Testis (tissue), 3 donors: Measurements from ENCODE around the gene QSOX1. TPM values are rescaled to one million over a fixed set of nuclear protein-coding genes. Genes with fewer than 3 reads are reported as not detected.

ENCODE experiments used
- DNase-seq: peaks from one replicate; pipeline ENCODE4 v3.0.0-alpha.2; 2019
- H3K27ac ChIP-seq, 2 donors: fragments of 200-600 bp; sonication (generic); one replicate each; pipeline ENCODE4 v1.5.1; 2019
- H3K27me3 ChIP-seq: fragments of 200-600 bp; sonication (generic); one replicate; pipeline ENCODE4 v1.5.1; 2019
- H3K36me3 ChIP-seq: fragments of 200-600 bp; sonication (generic); one replicate; pipeline ENCODE4 v1.5.1; 2017; ENCODE audit warnings: low read depth; ENCODE audit errors: missing control alignments
- H3K4me1 ChIP-seq: fragments of 200-600 bp; sonication (generic); one replicate; pipeline ENCODE4 v1.5.1; 2019
- H3K4me3 ChIP-seq, 2 donors: fragments of 200-600 bp; sonication (generic); one replicate each; pipeline ENCODE4 v1.5.1; 2017 to 2019
- H3K9me3 ChIP-seq: fragments of 200-600 bp; sonication (generic); one replicate; pipeline ENCODE4 v1.5.1; 2017
- CTCF ChIP-seq, 3 experiments: fragments of 450-650 bp in 2 of 3; fragments of 200-600 bp in 1 of 3; sonication (generic) in 1 of 3; IDR thresholded peaks; one replicate each; pipeline ENCODE4 v1.5.1; 2016 to 2019; ENCODE audit warnings: antibody characterized with exemption in 3 of 3, mild to moderate bottlenecking in 2 of 3, moderate library complexity in 1 of 3
- POLR2A ChIP-seq: fragments of 450-650 bp; IDR thresholded peaks from one replicate; pipeline ENCODE4 v1.6.1; 2017; ENCODE audit warnings: antibody characterized with exemption, mild to moderate bottlenecking, moderate library complexity
- WGBS, 2 donors: methylation state at CpG; one replicate each; pipeline ENCODE4 v1.1.5; 2018; 5-methylcytosine and 5-hydroxymethylcytosine counted together
- intact Hi-C: fragments of 100-400 bp; cut with DNase I; formaldehyde crosslinking; loops from one replicate; pipeline ENCODE4 v1.15.1; 2023; ENCODE audit warnings: low total_unique reads
- polyA plus RNA-seq: library from polyadenylated mRNA; stranded (reverse); fragments of 350-450 nt; fragmentation: Illumina TruSeq; extraction: RNeasy Lipid Tissue Mini Kit (QIAGEN cat#74804); gene quantifications from one replicate; pipeline ENCODE4 v1.2.3, GENCODE V29; 2014; ENCODE audit warnings: low read depth, low replicate concordance; ENCODE audit not compliant: insufficient read depth
- total RNA-seq, 2 donors: library from RNA; depleted of rRNA; stranded (reverse); fragments of >200 nt; gene quantifications; one replicate each; pipeline ENCODE4 v1.2.3, GENCODE V29; 2016

QSOX1 gene
- total and polyA plus RNA-seq, 3 donors from 2014 or later, result 285 to 691 (median 566) TPM

DNA sequence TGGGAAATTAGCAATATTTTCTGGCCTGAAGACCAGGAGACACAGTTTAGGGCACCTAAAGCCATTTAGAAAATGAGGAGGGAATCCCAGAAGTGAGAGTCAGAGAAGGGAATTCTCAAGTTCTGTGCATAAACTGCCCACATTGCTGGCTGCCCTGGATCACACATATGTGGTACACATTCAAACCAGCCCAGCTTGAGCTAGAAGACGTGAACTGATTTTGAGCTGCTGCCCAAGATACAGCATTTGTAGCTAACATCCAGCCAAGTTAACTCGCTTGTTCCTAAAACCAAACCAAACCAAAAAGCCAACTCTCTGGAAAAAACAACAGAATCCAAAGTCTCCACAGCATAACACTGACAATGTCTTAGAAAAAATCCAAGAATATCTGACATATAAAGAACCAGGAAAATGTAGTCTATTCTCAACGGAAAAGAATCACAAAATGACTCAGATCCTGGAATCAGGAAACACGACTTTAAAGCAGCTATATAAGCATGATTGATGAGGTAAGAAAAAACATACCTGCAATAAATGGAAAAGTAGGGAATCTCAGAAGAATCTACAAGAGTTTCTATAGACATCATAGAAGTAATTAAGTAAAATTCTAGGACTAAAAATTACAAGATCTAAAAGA, 18.2 kb upstream of the QSOX1 start:
- peaks cover 19% of the 10 kb centered on the region for H3K4me1 ChIP-seq
- H3K9me3 ChIP-seq, result no peaks in the 10 kb centered on the region
- 76 to 80% methylated on average over 4 of the region's 4 CpGs for WGBS, 2 donors
- intact Hi-C loops, result no loop called here
- no peaks in the 10 kb centered on the region for H3K27me3 ChIP-seq
- no peak for TF ChIP-seq POLR2A
- TF ChIP-seq CTCF (IDR thresholded peaks at IDR 0.05), result no peak
- DNase-seq, result no peak
- H3K4me3 ChIP-seq, result no peak overlapping the region
- no peak overlapping the region for H3K27ac ChIP-seq
- no peaks in the 10 kb centered on the region for H3K36me3 ChIP-seq

DNA sequence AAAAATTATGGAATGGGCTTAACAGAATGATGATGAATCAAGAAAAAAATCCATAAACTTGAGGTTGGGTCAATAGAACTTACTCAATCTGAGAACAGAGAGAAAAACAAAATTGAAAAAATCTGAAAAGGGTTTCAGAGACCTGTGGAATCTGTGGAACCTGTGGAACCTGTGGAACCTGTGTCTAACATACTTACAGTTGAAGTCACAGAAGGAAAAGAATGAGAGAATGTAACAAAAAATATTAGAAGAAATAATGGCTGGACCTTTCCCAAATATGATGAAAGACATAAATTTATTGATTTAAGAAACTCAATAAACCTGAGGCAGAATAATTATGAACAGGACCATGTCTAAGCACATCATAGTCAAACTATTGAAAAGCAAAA, 17.7 kb upstream of the QSOX1 start:
- H3K27ac ChIP-seq, result no peak overlapping the region
- H3K4me1 ChIP-seq, result peaks cover 19% of the 10 kb centered on the region
- H3K36me3 ChIP-seq, result no peaks in the 10 kb centered on the region
- intact Hi-C loops, result no loop called here
- TF ChIP-seq CTCF (IDR thresholded peaks at IDR 0.05) (no peak), POLR2A (no peak)
- no peaks in the 10 kb centered on the region for H3K9me3 ChIP-seq
- H3K4me3 ChIP-seq, result no peak overlapping the region
- DNase-seq, result no peak
- no peaks in the 10 kb centered on the region for H3K27me3 ChIP-seq

GRCh38 chr1:180137776-180138175, 16.9 kb upstream of the QSOX1 start:
- Histone ChIP-seq H3K27ac (no peak overlapping the region), H3K4me3 (no peak overlapping the region), H3K9me3 (no peaks in the 10 kb centered on the region), H3K36me3 (no peaks in the 10 kb centered on the region), H3K4me1 (peaks cover 19% of the 10 kb centered on the region), H3K27me3 (no peaks in the 10 kb centered on the region)
- 67 to 83% methylated on average over 2 of the region's 2 CpGs for WGBS, 2 donors
- DNase-seq, result no peak
- intact Hi-C loops, result no loop called here
- TF ChIP-seq POLR2A (no peak), CTCF (IDR thresholded peaks at IDR 0.05) (no peak)

DNA sequence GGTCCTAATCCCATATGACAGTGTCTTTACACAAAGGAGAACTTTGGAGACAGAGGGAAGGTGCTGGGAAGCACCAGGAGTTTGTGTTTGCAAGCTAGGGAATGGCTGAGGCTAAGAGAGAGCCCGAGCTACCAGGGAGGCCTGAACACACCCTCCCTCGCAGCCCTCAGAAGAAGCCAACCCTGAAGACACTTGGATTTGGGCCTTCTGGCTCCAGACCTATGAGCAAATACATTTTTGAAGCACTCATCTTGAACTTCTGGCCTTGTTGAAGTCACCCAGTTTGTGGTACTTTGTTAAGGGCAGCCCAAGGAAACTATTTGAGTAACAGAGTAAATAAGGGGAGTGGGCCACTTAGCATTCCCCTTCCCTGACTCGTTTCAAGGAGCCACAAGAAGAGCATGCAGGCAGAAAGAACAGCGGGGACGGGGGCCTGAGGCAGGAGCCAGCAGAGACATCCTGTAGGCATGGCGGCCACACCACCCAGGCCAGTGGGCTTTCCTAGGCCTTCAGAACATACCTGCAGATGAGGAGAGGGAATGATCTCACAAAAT, 13.2 kb upstream of the QSOX1 start:
- WGBS, 2 donors, result 80 to 89% methylated on average over 6 of the region's 6 CpGs

More for the DNA sequence above, 13.2 kb upstream of the QSOX1 start:
- no peak overlapping the region for H3K27ac ChIP-seq
- no peak overlapping the region for H3K4me3 ChIP-seq
- no peaks in the 10 kb centered on the region for H3K27me3 ChIP-seq
- DNase-seq, result no peak
- no peaks in the 10 kb centered on the region for H3K9me3 ChIP-seq
- TF ChIP-seq CTCF (IDR thresholded peaks at IDR 0.05), result no peak
- H3K36me3 ChIP-seq, result no peaks in the 10 kb centered on the region
- peaks cover 12% of the 10 kb centered on the region for H3K4me1 ChIP-seq
- intact Hi-C loops, result no loop called here
